HG02884 (cell line): ENCODE results near the gene ANKRD16.

ENCODE experiments used
- ATAC-seq: cut with Tn5 transposase; IDR thresholded peaks from one replicate; pipeline ENCODE4 v1.9.1; 2021; ENCODE audit warnings: mild to moderate bottlenecking, moderate library complexity; ENCODE audit not compliant: unreplicated experiment

The ANKRD16 gene

DNA sequence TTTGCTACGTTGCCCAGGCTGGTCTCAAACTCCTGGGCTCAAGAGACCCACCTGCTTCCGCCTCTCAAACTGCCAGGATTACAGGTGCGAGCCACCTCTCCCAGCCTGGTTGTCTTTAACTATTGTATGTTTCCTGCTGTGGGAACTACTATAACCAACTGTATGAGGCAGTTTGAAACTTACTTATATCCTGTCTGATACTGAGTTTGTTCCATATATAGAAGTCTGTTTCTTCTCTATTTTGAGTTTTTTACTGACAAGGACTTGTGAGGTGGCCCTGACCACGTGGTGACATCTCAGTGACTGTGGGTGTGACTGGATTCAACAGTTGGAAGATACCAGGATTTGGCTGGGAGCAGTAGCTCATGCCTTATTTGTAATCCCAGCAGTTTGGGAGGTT, 14.5 kb upstream of the ANKRD16 start:
- peak; percentile 96 for ATAC-seq

- ATAC-seq: no peak
These were observed 13.9 kb upstream of the ANKRD16 start for GRCh38 chr10:5903563-5903962.

DNA sequence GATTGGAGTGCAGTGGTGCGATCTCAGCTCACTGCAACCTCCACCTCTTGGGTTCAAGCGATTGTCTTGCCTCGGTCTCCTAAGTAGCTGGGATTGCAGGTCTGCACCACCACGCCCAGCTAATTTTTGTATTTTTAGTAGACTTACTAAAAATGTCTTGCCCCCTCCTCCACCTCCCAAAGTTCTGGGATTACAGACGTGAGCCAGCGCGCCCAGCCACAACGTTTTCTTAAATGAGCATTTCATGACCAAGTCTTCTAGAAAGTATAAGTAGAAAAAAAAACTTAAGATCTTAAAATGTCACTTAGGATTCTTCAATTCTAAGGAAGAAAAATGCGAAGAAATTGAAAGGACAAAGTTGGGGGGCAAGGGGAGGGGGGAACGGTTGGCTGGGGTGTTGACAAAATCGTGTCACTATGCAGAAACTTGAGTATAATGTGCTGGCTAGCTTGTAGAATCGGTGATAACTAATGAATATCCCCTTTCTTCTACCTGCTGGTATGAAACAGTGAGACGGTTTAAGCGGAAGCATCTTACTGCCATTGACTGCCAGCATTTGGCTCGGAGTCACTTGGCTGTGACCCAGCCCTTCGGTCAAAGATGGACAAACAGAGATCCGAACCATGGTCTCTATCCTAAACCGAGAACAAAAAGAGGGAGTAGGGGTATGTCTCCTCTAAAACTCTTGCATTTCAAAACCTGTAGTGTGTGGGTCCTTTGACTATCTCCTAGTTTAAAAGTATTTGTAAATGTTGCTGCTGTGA, 13.0 kb upstream of the ANKRD16 start:
- ATAC-seq: no peak

DNA sequence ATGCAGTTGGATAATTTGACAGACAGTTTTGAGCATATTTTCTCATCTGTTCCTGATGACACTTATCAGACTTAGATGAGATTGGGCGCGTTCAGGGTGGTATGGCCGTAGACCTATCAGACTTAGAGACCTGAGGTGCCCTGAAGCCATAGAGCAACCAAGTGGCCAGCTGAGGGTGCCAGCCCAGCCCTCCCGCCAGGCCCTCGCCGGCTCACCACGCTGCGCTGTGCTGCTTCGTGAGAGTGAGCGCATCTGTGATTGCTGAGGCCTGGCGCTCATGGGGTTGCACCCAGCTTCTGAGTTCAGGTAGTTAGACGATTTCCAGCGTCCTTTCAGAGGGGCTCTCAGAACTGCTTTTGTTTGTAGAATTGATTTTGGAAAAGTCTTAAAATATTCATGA, 10.6 kb upstream of the ANKRD16 start:
- ATAC-seq: no peak

DNA sequence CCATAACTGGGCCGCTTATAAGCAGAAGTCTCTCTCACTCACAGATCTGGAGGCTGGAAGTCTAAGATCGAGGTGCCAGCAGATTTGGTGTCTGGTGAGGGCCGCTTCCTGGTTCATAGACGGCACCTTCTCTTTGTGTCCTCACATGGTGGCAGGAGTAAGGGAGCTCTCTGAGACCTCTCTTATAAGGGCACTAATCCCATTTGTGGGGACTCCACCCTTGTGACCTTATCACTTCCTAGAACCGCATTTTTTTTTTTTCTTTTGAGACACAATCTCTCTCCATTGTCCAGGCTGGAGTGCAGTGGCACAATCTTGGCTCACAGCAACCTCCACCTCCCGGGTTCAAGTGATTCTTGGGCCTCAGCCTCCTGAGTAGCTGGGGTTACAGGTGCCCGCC, 8.5 kb upstream of the ANKRD16 start:
- no peak for ATAC-seq

DNA sequence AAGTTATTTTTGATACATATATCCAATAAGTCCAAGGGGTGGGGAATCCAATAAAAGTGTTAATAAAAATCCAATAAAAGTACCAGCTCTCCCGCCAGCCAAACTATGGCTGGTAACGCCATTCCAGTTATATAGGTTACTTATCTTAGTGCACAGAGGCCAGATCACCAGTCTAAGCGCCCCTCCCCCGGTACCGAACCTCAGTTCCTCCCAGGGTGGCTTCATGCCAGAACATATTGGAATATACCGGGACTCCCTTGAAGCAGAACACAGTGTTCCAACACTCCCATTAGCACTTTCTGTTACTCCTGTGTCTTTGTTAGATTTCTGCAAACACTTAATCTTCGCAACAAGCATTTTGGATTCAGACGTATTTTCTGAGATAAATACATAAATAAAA, 7.8 kb upstream of the ANKRD16 start:
- no peak for ATAC-seq

DNA sequence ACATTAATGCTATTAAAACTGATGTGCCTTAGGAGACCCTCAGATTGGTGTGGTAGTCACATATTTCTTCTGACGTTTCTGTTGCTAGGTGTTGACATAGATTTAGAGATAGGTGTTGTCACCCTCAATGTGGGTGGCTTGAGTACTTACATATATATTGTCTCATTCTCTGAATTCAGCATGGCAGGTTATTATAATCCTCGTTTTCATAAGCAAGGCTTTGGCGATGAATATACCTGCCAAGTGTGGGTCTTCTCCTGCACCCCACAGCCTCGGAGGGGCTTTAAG, 7.3 kb upstream of the ANKRD16 start:
- no peak for ATAC-seq

GRCh38 chr10:5896208-5897052, 6.7 kb upstream of the ANKRD16 start:
- ATAC-seq: peak; percentile 36

DNA sequence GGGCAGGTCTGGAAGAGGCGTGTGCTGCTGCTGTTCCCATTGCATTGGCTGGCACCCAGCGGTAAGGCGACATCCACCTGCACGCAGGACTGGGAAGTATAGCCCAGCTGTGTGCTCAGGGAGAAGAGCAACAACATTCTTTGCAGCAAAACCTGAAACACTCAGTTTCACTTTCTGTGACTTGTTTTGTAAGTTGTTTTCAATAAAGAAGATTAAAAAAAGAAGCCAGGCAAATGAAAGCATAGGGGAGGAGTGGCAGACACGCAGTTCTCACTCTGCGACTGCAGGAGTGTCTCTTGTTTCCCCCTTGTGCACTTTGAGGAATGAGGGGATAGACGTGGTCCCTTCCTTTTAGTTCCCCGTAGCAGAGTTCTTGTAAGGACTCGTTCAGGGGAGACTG, 6.1 kb upstream of the ANKRD16 start:
- ATAC-seq: peak; percentile 58

DNA sequence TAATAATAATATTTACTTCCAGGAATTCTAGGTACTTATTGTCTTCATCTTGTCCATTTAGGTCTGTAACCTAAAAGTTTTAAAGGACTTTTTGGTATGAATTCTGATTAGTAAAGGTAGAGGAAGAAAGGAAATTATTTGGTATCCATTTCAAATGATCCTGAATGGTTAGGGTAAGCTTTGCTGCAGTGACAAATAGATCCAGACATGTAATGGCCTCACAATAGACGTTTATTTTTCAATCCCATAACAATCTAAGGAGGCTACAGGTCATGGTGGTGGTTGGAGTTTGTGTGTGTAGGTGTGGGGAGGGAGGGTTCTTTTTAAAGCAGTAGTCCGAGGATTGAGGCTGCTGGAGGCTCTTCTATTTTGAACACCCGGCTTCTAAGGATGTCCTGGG, 5.7 kb upstream of the ANKRD16 start:
- no peak for ATAC-seq

GRCh38 chr10:5894873-5895272, 5.2 kb upstream of the ANKRD16 start:
- no peak for ATAC-seq

DNA sequence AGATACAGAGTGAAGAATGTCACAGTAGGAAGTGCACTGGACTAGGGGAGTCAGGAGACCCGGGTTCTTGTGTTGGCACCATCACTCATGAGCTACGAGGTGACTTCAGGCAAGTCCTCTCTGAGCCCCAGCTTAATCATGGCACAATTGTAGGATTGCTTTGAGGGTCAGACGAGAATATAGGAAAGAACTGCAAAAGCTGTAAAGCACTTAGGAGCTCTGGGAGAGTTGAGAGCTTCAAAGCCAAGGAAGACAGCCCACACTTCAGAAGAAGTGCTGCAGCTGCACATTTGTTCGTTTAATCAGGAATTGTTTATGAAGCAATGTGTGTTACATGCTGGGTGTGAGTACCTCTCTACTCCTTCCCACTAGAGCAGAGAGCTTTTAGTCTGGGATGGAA, 4.7 kb upstream of the ANKRD16 start:
- ATAC-seq: no peak

DNA sequence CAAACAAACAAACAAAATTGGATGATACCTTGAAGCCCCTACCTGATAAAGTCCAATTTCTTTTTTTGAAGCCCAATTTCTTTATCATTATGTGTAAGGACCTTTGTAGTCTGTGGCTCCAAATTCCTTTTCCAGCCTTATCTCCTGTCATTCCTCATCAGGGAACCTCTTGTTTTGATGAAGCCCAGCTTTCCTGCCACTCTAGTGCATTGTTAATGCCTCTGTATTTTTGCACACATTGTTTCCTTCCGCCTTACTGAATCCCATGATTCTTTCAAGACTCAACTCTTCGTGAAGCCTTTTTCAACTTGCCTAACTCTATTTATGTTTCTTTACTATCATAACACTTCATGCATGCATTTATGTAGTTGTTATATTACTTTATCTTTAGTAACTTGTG, 3.6 kb upstream of the ANKRD16 start:
- no peak for ATAC-seq

GRCh38 chr10:5892007-5892406, 2.3 kb upstream of the ANKRD16 start:
- ATAC-seq: no peak

DNA sequence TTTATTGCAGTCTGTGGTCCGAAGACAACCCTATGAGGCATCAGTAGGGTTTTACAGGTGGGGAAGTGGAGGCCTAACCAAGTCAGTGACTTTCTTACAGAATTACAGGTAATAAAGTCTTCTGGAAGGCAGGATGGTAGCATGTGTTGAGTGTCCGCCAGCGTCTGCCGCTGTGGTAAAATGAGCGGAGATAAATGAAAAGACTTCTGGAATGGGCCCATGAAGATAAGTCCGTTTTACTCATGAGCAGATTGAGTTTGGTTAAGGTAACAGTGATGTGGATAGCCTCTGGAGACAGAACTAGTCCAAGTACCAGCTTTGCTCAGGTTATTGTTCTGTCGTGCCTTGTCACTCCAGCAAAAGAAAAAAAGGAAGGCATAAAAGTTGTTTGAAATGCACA, 1.3 kb upstream of the ANKRD16 start:
- ATAC-seq: no peak

DNA sequence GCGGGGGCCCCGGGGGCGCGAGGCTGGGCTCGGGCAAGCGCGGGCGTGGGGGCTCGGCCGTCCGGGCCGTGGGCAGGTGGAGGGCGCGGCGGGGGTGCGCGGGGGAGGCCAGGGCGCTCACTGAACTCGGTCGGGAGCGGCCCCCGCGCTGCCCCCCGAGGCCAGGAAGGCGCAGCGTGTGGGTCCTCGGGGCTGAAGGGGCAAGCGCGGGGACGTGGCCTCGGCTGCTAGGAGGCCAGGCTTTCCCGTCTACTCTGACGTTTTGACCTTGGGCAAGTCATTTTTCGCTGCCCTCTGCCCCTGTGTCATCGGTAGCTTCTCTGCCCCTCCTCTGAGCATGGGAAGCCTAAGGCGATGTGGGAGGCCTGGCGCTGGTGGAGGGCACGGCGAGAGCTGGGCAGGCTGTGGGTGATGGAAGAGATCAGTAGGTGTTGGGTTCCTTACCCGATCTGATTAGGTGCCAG, 791 bp upstream of the ANKRD16 start:
- peak; percentile 1 for ATAC-seq

- peak; percentile 27 for ATAC-seq
These were observed 660 bp downstream of the ANKRD16 start for GRCh38 chr10:5888843-5889623.

GRCh38 chr10:5888351-5888750, 1.3 kb downstream of the ANKRD16 start:
- no peak for ATAC-seq

DNA sequence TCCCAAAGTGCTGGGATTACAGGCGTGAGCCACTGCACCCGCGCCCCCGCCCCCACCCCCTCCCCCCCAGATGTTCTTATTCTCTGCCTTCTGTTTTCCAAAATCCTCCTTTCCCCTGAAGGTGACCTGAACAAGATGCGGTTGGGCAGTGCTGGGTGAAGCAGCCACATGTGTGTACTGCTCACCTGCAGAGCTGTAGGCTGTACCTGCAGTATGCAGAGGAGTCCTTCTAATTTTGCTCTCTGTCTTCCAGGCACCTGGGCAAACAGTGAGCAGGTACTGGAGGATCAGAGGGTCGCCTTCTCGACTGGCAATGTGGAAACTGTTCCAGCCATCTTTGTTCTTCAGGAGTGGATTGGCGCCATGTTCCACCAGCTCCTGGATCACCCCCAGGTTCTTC, 2.1 kb downstream of the ANKRD16 start:
- no peak for ATAC-seq

GRCh38 chr10:5887029-5887428, 2.7 kb downstream of the ANKRD16 start:
- no peak for ATAC-seq

DNA sequence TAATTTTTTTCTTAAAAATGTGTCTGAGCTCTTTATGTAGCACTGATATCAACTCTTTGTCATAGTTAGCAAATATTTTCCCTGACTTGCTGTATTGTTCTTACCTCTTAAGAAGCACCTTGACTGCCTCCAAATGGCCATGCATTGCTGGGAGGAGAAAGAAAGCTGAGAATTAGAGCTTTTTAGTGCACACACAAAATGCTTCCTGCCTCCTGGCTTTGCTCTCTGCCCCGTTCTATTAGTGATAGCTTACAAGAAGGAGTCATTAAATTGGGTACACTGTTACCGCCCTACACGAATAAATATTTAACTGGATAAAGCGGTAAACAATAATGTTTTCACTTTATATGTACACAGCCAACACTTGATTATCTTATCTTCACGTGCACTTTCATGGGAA, 4.1 kb downstream of the ANKRD16 start:
- no peak for ATAC-seq

- no peak for ATAC-seq
These were observed 6.7 kb downstream of the ANKRD16 start for GRCh38 chr10:5882961-5883360.
